ENCODE results near the gene OCSTAMP. TPM values are rescaled to one million over a fixed set of nuclear protein-coding genes. Genes with fewer than 3 reads are reported as not detected.

Gene OCSTAMP
- total RNA-seq, 6 experiments from 2014 or later = not detected

- Histone ChIP-seq H3K36me3 (no peaks in the 10 kb centered on the region), H3K27me3 (no peaks in the 10 kb centered on the region), H3K4me1 (no peaks in the 10 kb centered on the region), H3K9me3 (no peaks in the 10 kb centered on the region), H3K27ac (no peak overlapping the region), H3K4me3 (no peak overlapping the region)
- WGBS (ENCODE audit: insufficient coverage, low coverage, low lambda C conversion rate, missing lambda C conversion rate) = 90% methylated on average over 3 of the region's 3 CpGs
- intact Hi-C loops (cut with DNase I) = loop anchor here (5.0 to 10.0 kb wide), 2 partner anchors 123 to 126 kb away; partner anchors contain the start of gene TP53RK (in 1 of the 2)
- no peak for DNase-seq
- ATAC-seq = no peak
- TF ChIP-seq POLR2A (IDR thresholded peaks at IDR 0.05) (no peak), CTCF (IDR thresholded peaks at IDR 0.05) (no peak)
Observed at GRCh38 chr20:46559001-46559400, 8.5 kb upstream of the OCSTAMP start.

GRCh38 chr20:46558511-46558959 is 8.1 kb upstream of the OCSTAMP start:
- H3K27me3 ChIP-seq = no peaks in the 10 kb centered on the region
- no peaks in the 10 kb centered on the region for H3K36me3 ChIP-seq
- ATAC-seq = peak in 1 of 4 donors; percentile 40
- H3K4me1 ChIP-seq = no peaks in the 10 kb centered on the region
- TF ChIP-seq CTCF (IDR thresholded peaks at IDR 0.05) (no peak), POLR2A (IDR thresholded peaks at IDR 0.05) (no peak)
- no peak for DNase-seq
- no peak overlapping the region for H3K4me3 ChIP-seq
- no peak overlapping the region for H3K27ac ChIP-seq
- 89% methylated on average over 1 of the region's 5 CpGs for WGBS (ENCODE audit: insufficient coverage, low coverage, low lambda C conversion rate, missing lambda C conversion rate)
- intact Hi-C loops (cut with DNase I) = loop anchor here (5.0 to 10.0 kb wide), 2 partner anchors 124 to 126 kb away; partner anchors contain the start of gene TP53RK (in 1 of the 2)
- H3K9me3 ChIP-seq = no peaks in the 10 kb centered on the region

- DNase-seq = no peak
- Histone ChIP-seq H3K9me3 (no peaks in the 10 kb centered on the region), H3K36me3 (no peaks in the 10 kb centered on the region), H3K4me1 (no peaks in the 10 kb centered on the region), H3K4me3 (no peak overlapping the region), H3K27me3 (no peaks in the 10 kb centered on the region), H3K27ac (no peak overlapping the region)
- ATAC-seq = peak in 1 of 4 donors; percentile 15
- TF ChIP-seq CTCF (IDR thresholded peaks at IDR 0.05) = no peak
- TF ChIP-seq POLR2A (IDR thresholded peaks at IDR 0.05) = no peak
- intact Hi-C loops (cut with DNase I) = loop anchor here (5.0 to 10.0 kb wide), 2 partner anchors 125 to 127 kb away; partner anchors contain the start of gene TP53RK (in 1 of the 2)
- WGBS (ENCODE audit: insufficient coverage, low coverage, low lambda C conversion rate, missing lambda C conversion rate) = 81% methylated on average over 6 of the region's 8 CpGs
Observed at GRCh38 chr20:46557231-46557956, 6.9 kb upstream of the OCSTAMP start.

- Histone ChIP-seq H3K36me3 (no peaks in the 10 kb centered on the region), H3K4me1 (no peaks in the 10 kb centered on the region), H3K27ac (no peak overlapping the region), H3K9me3 (no peaks in the 10 kb centered on the region), H3K27me3 (no peaks in the 10 kb centered on the region), H3K4me3 (no peak overlapping the region)
- ATAC-seq = no peak
- DNase-seq = no peak
- 77% methylated on average over 4 of the region's 4 CpGs for WGBS (ENCODE audit: insufficient coverage, low coverage, low lambda C conversion rate, missing lambda C conversion rate)
- no peak for TF ChIP-seq POLR2A (IDR thresholded peaks at IDR 0.05)
- no peak for TF ChIP-seq CTCF (IDR thresholded peaks at IDR 0.05)
- intact Hi-C loops (cut with DNase I) = loop anchor here (5.0 to 10.0 kb wide), 2 partner anchors 127 to 129 kb away; partner anchors contain the start of gene TP53RK (in 1 of the 2)
Observed at GRCh38 chr20:46555370-46555956, 5.0 kb upstream of the OCSTAMP start.

Measured in right lobe of liver (tissue), 6 donors.